Measurements from ENCODE around the gene ITGA8.
"Not testable (repeated sequence)": the region's sequence is repeated elsewhere in the genome, so short reads cannot be mapped to it uniquely, and the experiment has no call there.

The ITGA8 gene

GRCh38 chr10:15719899-15720634, at the start of gene ITGA8:
Gene ITGA8 (minus strand): TSS chr10:15719922. CDS start chr10:15719771, 151 bp downstream.
- no peak for DNase-seq (ENCODE audit: low read depth, low spot score)

- no peak for DNase-seq (ENCODE audit: low read depth, low spot score)
Observed at GRCh38 chr10:15764892-15765454, 45.3 kb upstream of the ITGA8 start.

DNA sequence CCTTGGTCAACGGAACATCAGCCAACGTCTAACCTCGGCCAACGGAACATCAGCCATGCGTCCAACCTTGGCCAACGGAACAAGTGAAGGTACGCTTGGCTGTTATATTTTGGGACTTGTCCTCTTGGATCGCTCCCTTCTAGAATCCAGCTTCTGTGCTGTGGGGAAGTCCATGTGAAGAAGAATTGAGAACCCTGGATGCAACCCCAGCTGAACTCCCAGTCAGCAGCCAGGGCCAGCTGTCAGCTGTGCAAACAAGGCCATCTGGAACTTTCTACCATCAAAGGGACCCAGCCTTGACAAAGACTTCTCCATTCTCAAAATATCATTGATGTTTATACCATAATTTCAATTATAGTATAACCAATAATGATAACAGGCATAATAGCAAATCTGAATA, 43.3 kb upstream of the ITGA8 start:
- DNase-seq (ENCODE audit: low read depth, low spot score) = no peak

- not testable (repeated sequence) for DNase-seq (ENCODE audit: low read depth, low spot score)
Observed at GRCh38 chr10:15762239-15762638, 42.5 kb upstream of the ITGA8 start.

DNA sequence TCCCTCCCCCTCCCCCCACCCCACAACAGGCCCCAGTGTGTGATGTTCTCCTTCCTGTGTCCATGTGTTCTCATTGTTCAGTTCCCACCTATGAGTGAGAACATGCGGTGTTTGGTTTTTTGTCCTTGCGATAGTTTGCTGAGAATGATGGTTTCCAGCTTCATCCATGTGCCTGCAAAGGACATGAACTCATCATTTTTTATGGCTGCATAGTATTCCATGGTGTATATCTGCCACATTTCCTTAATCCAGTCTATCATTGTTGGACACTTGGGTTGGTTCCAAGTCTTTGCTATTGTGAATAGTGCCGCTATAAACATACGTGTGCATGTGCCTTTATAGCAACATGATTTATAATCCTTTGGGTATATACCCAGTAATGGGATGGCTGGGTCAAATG, 41.5 kb upstream of the ITGA8 start:
- DNase-seq (ENCODE audit: low read depth, low spot score) = not testable (repeated sequence)

DNA sequence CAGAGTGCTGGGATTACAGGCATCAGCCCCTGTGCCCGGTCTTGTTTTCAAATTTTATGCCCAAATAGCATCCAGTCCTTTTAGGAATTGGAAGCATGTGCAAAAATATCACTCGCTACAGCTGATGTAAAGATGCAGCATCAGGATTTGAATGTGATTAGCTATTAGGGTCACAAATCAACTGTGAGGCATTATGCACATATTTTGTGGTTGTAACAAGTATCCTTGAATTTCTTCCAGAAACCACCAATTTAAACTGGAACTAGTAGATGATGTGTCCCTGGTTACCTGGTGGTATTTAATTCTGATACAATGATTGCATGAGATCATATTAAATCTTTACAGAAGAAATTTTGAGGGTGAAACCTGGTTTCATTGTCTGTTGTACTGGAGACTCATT, 41.0 kb upstream of the ITGA8 start:
- no peak for DNase-seq (ENCODE audit: low read depth, low spot score)

GRCh38 chr10:15759265-15759664, 39.5 kb upstream of the ITGA8 start:
- no peak for DNase-seq (ENCODE audit: low read depth, low spot score)

DNA sequence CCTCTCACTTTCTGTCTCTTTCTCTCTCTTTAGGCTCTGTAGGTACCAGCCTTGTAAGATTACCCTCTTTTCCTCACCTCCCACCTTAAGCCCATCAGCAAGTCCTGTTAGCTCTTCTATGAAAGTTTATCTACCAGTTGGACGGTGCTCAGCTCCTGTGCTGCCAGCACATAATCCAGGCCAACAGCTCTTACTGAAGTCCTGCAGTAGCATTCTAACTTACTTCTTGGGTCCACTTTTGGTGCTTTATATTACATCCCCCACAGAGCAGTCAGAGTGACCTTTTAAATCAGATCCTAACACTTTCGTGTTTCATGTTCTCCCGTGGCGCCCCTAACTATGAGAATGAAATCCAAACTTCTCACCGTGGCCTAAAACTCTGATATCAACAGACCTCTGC, 38.9 kb upstream of the ITGA8 start:
- DNase-seq (ENCODE audit: low read depth, low spot score) = no peak

DNA sequence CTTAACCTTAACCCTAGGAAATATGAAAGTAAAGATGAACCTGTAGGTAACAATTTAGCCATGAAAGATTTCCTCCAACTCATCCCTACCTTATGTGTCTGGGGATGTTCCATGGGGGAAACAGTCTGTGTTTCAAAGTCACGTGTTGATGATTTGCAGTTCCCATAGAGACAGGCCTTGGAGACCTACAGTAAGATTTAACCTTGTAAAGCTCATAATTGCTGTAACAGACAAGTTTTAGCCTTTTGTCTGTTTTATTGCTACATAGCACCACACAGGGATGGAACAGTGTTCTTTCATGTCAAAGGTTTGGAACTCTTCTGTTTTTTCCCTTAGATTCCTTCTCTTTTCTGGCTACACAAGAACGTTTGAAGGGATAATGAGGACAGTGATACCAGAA, 35.2 kb upstream of the ITGA8 start:
- DNase-seq (ENCODE audit: low read depth, low spot score) = no peak

GRCh38 chr10:15751046-15751445, 31.3 kb upstream of the ITGA8 start:
- DNase-seq (ENCODE audit: low read depth, low spot score) = no peak

- DNase-seq (ENCODE audit: low read depth, low spot score) = no peak
Observed at GRCh38 chr10:15748126-15748525, 28.4 kb upstream of the ITGA8 start.

DNA sequence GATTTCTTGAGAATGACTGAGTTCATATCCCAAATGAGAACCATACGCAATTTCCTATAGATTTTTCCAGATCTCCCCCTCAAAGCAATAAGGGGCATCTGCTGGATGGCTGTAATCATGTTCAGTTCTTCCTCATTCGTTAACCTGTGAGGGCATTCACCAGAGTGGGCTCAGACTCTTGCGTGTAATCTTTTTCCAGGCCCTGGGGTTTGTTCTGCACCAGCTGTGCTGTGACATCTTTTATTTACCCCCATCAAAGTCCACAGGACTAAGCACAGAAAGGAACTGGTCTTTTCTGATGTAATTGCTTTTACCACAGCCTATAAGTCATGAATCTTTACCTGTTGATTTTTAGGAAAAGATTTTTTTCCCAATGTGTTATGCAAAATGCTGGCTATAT, 27.9 kb upstream of the ITGA8 start:
- no peak for DNase-seq (ENCODE audit: low read depth, low spot score)

DNA sequence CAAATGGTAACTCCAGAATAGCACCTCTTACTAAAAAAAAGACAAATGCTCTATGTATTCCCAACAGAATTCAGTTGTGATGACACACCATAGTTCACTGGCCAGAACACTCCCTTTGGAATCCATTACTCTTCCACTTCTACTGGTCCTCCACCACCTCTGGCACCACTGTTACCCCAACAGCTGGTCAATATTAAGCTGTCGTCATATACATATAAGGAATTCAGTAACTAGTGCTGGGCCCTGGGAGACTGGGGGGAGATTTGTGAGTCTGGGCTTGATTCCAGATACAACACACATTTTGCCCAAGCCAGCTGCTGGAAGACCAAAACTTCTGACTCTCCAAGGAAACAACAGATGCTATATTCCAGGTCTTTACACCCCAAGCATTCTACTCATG, 26.0 kb upstream of the ITGA8 start:
- DNase-seq (ENCODE audit: low read depth, low spot score) = no peak

- peak; percentile 35 for DNase-seq (ENCODE audit: low read depth, low spot score)
Observed at GRCh38 chr10:15744217-15744865, 24.6 kb upstream of the ITGA8 start.

GRCh38 chr10:15743443-15743842, 23.7 kb upstream of the ITGA8 start:
- no peak for DNase-seq (ENCODE audit: low read depth, low spot score)

GRCh38 chr10:15742836-15743235, 23.1 kb upstream of the ITGA8 start:
- no peak for DNase-seq (ENCODE audit: low read depth, low spot score)

DNA sequence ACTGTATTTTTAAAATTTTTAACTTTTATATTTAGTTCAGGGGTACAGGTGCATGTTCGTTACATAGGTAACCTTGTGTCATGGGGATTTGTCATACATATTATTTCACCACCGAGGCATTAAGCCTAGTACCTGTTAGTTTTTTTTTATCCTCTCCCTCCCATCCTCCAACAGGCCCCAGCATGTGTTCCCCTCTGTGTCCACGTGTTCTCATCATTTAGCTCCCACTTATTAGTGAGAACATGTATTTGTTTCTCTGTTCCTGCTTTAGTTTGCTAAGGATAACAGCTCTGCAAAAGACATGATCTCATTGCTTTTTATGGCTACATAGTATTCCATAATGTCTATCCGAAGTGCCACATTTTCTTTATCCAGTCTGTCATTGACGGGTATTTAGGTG, 22.4 kb upstream of the ITGA8 start:
- no peak for DNase-seq (ENCODE audit: low read depth, low spot score)

DNA sequence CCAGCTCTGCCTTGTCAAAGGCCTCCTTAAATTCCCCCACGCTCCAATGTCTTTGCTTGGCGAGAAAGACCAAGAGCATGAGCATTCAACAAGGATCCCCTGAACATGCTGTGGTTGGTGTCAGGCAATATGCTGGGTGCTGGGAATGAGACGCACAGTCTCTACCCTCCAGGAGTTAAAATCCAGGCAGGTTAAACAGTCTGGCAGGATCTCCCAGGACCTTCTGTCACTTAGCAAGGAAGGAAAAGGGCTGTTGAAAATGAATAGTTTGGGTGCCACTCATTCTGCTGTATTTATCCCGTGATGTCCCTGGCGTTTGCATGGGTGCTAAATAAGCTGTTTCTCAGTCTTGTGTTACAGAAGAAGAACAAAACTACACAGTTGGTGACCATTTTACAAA, 21.9 kb upstream of the ITGA8 start:
- DNase-seq (ENCODE audit: low read depth, low spot score) = no peak

GRCh38 chr10:15740261-15740660, 20.5 kb upstream of the ITGA8 start:
- no peak for DNase-seq (ENCODE audit: low read depth, low spot score)

DNA sequence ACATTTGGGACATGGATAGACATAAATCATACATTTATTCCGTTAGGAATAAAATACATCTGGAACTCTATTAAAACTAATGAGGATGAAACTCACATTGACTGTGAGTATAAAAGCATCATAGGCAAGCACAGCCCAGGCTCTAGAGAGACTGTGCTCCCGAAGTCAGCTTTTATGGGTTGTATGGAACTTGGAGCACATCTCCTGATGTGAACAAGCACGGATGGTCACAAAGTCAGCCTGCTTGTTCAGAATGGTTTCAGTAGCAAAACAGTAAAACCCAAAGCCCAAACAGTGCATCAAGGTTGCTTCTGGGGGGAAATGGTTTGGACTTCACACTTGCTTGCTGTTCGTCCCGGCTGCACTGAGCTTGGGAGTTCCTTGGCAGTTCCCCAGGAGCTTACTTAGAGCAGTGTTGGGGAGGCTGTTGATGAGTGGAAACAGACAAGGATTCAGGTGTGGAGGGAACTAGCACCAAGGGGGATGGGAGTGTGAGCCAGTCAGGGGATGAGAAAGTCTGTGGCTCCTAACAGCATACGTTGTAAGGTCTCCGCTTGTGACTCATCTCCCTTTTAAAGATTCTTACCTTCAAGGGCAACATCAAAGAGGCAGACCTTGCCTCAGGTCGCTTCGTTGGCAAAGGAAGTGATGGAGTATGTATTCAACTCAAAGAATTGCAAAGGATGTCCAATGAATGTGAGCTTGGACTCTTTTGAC, 19.7 kb upstream of the ITGA8 start:
- no peak for DNase-seq (ENCODE audit: low read depth, low spot score)

GRCh38 chr10:15738270-15738925, 18.7 kb upstream of the ITGA8 start:
- DNase-seq (ENCODE audit: low read depth, low spot score) = no peak

DNA sequence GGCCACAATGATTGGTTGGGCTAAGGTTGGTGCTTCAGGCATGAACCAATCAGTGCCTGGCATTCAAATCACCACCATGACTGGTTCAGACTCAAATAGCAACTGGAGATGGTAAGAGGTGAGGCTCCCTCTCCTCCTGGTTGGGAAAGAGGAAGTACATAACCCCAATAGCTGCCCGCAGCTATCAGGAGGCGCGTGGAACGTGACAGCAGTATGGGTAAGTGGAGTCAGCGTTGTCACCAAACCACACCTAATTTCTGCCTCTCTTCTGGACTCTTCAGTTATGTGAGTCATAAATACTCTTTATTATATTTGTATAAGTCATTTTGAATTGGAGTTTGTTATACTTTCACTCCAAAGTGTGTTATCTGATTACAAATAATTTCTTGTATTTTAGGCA, 17.9 kb upstream of the ITGA8 start:
- DNase-seq (ENCODE audit: low read depth, low spot score) = no peak
